Measurements from ENCODE around the gene CDT1.

DNA sequence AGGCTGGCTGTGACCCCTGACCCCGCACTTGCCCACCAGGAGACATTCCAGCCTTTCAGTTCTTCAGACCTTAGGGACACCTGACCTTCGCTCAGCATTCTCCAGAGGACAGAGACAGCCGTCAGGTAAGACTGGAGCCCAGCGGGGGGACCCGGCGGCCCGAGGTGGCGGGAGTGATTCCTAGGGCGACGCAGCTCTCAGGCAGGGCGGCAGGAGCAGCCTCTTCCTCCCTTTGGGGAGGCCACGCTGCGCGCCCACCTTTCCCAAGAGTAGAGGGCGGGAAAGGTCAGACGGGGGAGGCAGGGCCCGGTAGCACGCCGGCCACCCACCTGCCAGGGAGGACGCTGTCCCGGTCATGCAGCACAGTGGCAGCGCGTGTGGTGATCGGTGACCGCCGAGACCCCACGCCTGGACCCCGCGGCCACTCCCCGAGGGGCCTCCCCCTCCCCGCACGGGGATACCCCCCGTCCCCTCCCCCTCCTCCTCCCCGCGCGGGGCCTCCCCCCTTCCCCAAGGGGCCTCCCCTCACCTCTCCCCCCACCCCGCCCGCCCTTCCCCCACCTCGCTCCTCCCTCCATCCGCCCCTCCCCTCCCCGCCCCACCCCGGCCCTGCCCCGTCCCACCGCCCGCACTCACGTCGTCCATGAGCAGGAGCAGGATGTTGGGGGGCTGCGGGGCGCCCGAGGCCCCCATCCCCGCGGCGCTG lies 52.7 kb downstream of the CDT1 start:
- TF ChIP-seq, protein P1, sequence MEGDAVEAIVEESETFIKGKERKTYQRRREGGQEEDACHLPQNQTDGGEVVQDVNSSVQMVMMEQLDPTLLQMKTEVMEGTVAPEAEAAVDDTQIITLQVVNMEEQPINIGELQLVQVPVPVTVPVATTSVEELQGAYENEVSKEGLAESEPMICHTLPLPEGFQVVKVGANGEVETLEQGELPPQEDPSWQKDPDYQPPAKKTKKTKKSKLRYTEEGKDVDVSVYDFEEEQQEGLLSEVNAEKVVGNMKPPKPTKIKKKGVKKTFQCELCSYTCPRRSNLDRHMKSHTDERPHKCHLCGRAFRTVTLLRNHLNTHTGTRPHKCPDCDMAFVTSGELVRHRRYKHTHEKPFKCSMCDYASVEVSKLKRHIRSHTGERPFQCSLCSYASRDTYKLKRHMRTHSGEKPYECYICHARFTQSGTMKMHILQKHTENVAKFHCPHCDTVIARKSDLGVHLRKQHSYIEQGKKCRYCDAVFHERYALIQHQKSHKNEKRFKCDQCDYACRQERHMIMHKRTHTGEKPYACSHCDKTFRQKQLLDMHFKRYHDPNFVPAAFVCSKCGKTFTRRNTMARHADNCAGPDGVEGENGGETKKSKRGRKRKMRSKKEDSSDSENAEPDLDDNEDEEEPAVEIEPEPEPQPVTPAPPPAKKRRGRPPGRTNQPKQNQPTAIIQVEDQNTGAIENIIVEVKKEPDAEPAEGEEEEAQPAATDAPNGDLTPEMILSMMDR (IDR thresholded peaks at IDR 0.05) = no peak
- no peak for TF ChIP-seq POLR2A (IDR thresholded peaks at IDR 0.05)

All from ovary (tissue), 3 donors.